ENCODE results near the gene MOGAT1. TPM values are rescaled to one million over a fixed set of nuclear protein-coding genes. Genes with fewer than 3 reads are reported as not detected.

MOGAT1 gene
- total RNA-seq, 1 experiment from 2014 or later: 0.22 TPM

GRCh38 chr2:222622910-222623309 is 48.5 kb upstream of the MOGAT1 start:
- H2AFZ ChIP-seq (ENCODE audit: low read depth, low read length, poor library complexity, severe bottlenecking): no peak overlapping the region
- DNase-seq (ENCODE audit: low read depth, low spot score) (no peak), ATAC-seq (no peak)
- BruUV-seq (replicated peaks): no TSS peak
- no peaks in the 10 kb centered on the region for H3K9me2 ChIP-seq (ENCODE audit: insufficient read depth)
- TF ChIP-seq RAD21 (IDR thresholded peaks at IDR 0.05; ENCODE audit: low read depth) (no peak), ZFX (IDR thresholded peaks at IDR 0.05) (no peak), POLR2A (IDR thresholded peaks at IDR 0.05; ENCODE audit: borderline replicate concordance, extremely low read depth, insufficient read depth, insufficient read length) (no peak), ELF1 (IDR thresholded peaks at IDR 0.05; ENCODE audit: borderline replicate concordance, low read depth) (no peak), ZBTB33 (IDR thresholded peaks at IDR 0.05; ENCODE audit: extremely low read depth, insufficient replicate concordance, low read length) (no peak)
- no peaks in the 10 kb centered on the region for H3K79me2 ChIP-seq (ENCODE audit: insufficient read depth, low read length)
- POLR2A ChIA-PET: no interaction called here
- RAD21 ChIA-PET (ENCODE audit: low non-redundant PET in 1 of 2, low total read pairs in 2 of 2, uncharacterized antibody in 2 of 2, unreplicated experiment in 2 of 2): no interaction called here
- no peaks in the 10 kb centered on the region for H3K9me3 ChIP-seq (ENCODE audit: control insufficient read depth in 1 of 2, insufficient read depth in 1 of 2, low read depth in 1 of 2, low read length in 2 of 2)
- no peaks in the 10 kb centered on the region for H3K27me3 ChIP-seq (ENCODE audit: insufficient read depth, low read length)
- no peak overlapping the region for H3K27ac ChIP-seq (ENCODE audit: low read depth, low read length)
- H3K9ac ChIP-seq (ENCODE audit: low read length): no peak overlapping the region
- H3K4me2 ChIP-seq (ENCODE audit: low read length): no peak overlapping the region
- H3K4me3 ChIP-seq (replicated peaks in 1 of 2; ENCODE audit: low read depth in 1 of 2, low read length in 2 of 2): no peak overlapping the region
- intact Hi-C loops (cut with micrococcal nuclease): no loop called here
- H4K20me1 ChIP-seq (ENCODE audit: insufficient read depth): no peaks in the 10 kb centered on the region; the same call in 1 of the 2 replicates
- H3K4me1 ChIP-seq (ENCODE audit: control insufficient read depth in 1 of 2, insufficient read depth in 2 of 2, low read length in 2 of 2): no peaks in the 10 kb centered on the region
- peaks cover 35 to 53% of the 10 kb centered on the region in 2 experiments for H3K36me3 ChIP-seq (ENCODE audit: control insufficient read depth in 1 of 2, insufficient read depth in 2 of 2, low read length in 2 of 2)
- CTCF ChIA-PET: no interaction called here

GRCh38 chr2:222623756-222624309 is 47.6 kb upstream of the MOGAT1 start:
- RAD21 ChIA-PET (ENCODE audit: low non-redundant PET in 1 of 2, low total read pairs in 2 of 2, uncharacterized antibody in 2 of 2, unreplicated experiment in 2 of 2): no interaction called here

More at GRCh38 chr2:222623756-222624309, 47.6 kb upstream of the MOGAT1 start:
- TF ChIP-seq ZFX (IDR thresholded peaks at IDR 0.05) (no peak), POLR2AphosphoS5 (IDR thresholded peaks at IDR 0.05; ENCODE audit: low read depth, low read length) (no peak), CBX3 (IDR thresholded peaks at IDR 0.05; ENCODE audit: low read depth) (no peak), SIN3A (IDR thresholded peaks at IDR 0.05; ENCODE audit: low read depth) (no peak), JUND (IDR thresholded peaks at IDR 0.05) (no peak), FOSL1 (IDR thresholded peaks at IDR 0.05; ENCODE audit: low read depth) (no peak)
- peaks cover 2% of the 10 kb centered on the region; the same call in 1 of the 2 replicates for H4K20me1 ChIP-seq (ENCODE audit: insufficient read depth)
- no peak overlapping the region for H3K4me3 ChIP-seq (replicated peaks in 1 of 2; ENCODE audit: low read depth in 1 of 2, low read length in 2 of 2)
- H3K9me2 ChIP-seq (ENCODE audit: insufficient read depth): no peaks in the 10 kb centered on the region
- no peak overlapping the region for H3K9ac ChIP-seq (ENCODE audit: low read length)
- no TSS peak for BruUV-seq (replicated peaks)
- ATAC-seq (no peak), DNase-seq (ENCODE audit: low read depth, low spot score) (no peak)
- POLR2A ChIA-PET: no interaction called here
- H2AFZ ChIP-seq (ENCODE audit: low read depth, low read length, poor library complexity, severe bottlenecking): no peak overlapping the region
- peaks cover 36 to 62% of the 10 kb centered on the region in 2 experiments for H3K36me3 ChIP-seq (ENCODE audit: control insufficient read depth in 1 of 2, insufficient read depth in 2 of 2, low read length in 2 of 2)
- intact Hi-C loops (cut with micrococcal nuclease): no loop called here
- no peaks in the 10 kb centered on the region for H3K9me3 ChIP-seq (ENCODE audit: control insufficient read depth in 1 of 2, insufficient read depth in 1 of 2, low read depth in 1 of 2, low read length in 2 of 2)
- H3K4me2 ChIP-seq (ENCODE audit: low read length): no peak overlapping the region
- no peaks in the 10 kb centered on the region for H3K79me2 ChIP-seq (ENCODE audit: insufficient read depth, low read length)
- no peak overlapping the region for H3K27ac ChIP-seq (ENCODE audit: low read depth, low read length)
- no peaks in the 10 kb centered on the region for H3K27me3 ChIP-seq (ENCODE audit: insufficient read depth, low read length)
- CTCF ChIA-PET: no interaction called here
- H3K4me1 ChIP-seq (ENCODE audit: control insufficient read depth in 1 of 2, insufficient read depth in 2 of 2, low read length in 2 of 2): no peaks in the 10 kb centered on the region

All from HCT116 (cell line).